Measurements from ENCODE around the gene MGAT1.

- no peak for TF ChIP-seq POLR2AphosphoS5 (IDR thresholded peaks at IDR 0.05; ENCODE audit: low read depth, low read length)
- no peak for TF ChIP-seq TAF1 (IDR thresholded peaks at IDR 0.05; ENCODE audit: borderline replicate concordance, low read depth, low read length)
These were observed 47.0 kb downstream of the MGAT1 start for GRCh38 chr5:180755601-180756000.

All from GM12892 (cell line).